Neural cell (in vitro differentiated cells): ENCODE measurements around the gene GSK3B. TPM values are rescaled to one million over a fixed set of nuclear protein-coding genes. Genes with fewer than 3 reads are reported as not detected.

Experiments
- H2AFZ ChIP-seq: fragments of 200-600, 300-800 bp; sonication (generic), shearing (Covaris generic); 2 replicates; pipeline ENCODE4 v1.6.0; 2014; ENCODE audit warnings: low read depth, mild to moderate bottlenecking, antibody characterized with exemption, low read length, moderate library complexity
- H3F3A ChIP-seq: fragments of 200-600 bp; shearing (Covaris generic); 2 replicates; pipeline ENCODE4 v1.6.1; 2016; ENCODE audit warnings: mild to moderate bottlenecking, moderate library complexity, mixed read lengths, antibody characterized with exemption, low read length; ENCODE audit not compliant: insufficient read depth, poor library complexity, severe bottlenecking
- H3K27ac ChIP-seq: fragments of 200-600, 300-800 bp; sonication (generic), shearing (Covaris generic); 2 replicates; pipeline ENCODE4 v1.5.1; 2014; ENCODE audit warnings: mild to moderate bottlenecking, low read length, moderate library complexity
- H3K27me3 ChIP-seq: fragments of 300-800, 200-600 bp; sonication (generic), shearing (Covaris generic); 2 replicates; pipeline ENCODE4 v1.6.0; 2014; ENCODE audit warnings: mild to moderate bottlenecking, low read depth, low read length, moderate library complexity; ENCODE audit not compliant: insufficient read depth
- H3K36me3 ChIP-seq: fragments of 300-800, 200-600 bp; sonication (generic), shearing (Covaris generic); 2 replicates; pipeline ENCODE4 v1.5.1; 2014; ENCODE audit warnings: mild to moderate bottlenecking, antibody characterized with exemption, low read length, moderate library complexity; ENCODE audit not compliant: insufficient read depth
- H3K4me2 ChIP-seq: fragments of 300-800, 200-600 bp; sonication (generic), shearing (Covaris generic); 2 replicates; pipeline ENCODE4 v1.6.0; 2014; ENCODE audit warnings: mild to moderate bottlenecking, low read length
- H3K4me3 ChIP-seq: fragments of 300-800, 200-600 bp; sonication (generic), shearing (Covaris generic); 2 replicates; pipeline ENCODE4 v1.5.1; 2014; ENCODE audit warnings: mild to moderate bottlenecking, low read length, moderate library complexity
- H3K79me2 ChIP-seq: fragments of 200-600 bp; shearing (Covaris generic); replicated peaks from 2 replicates; pipeline ENCODE4 v1.6.0; 2014; ENCODE audit warnings: mild to moderate bottlenecking, low read length, moderate library complexity; ENCODE audit not compliant: insufficient read depth
- H3K9ac ChIP-seq: fragments of 300-800, 200-600 bp; sonication (generic), shearing (Covaris generic); 2 replicates; pipeline ENCODE4 v1.6.1; 2016; ENCODE audit warnings: mild to moderate bottlenecking, low read length, mixed read lengths
- H3K9me2 ChIP-seq: fragments of 200-600 bp; shearing (Covaris generic); 2 replicates; pipeline ENCODE4 v1.6.1; 2016; ENCODE audit warnings: mild to moderate bottlenecking, low read length, mixed read lengths; ENCODE audit not compliant: insufficient read depth
- H3K9me3 ChIP-seq: fragments of 200-600, 300-800 bp; sonication (generic), shearing (Covaris generic); 2 replicates; pipeline ENCODE4 v1.6.1; 2016; ENCODE audit warnings: mild to moderate bottlenecking, mixed run types, low read length, moderate library complexity, mixed read lengths
- H4K20me1 ChIP-seq: fragments of 200-600 bp; shearing (Covaris generic); 2 replicates; pipeline ENCODE4 v1.6.1; 2016; ENCODE audit warnings: mild to moderate bottlenecking, mixed run types; ENCODE audit not compliant: insufficient read depth
- CTCF ChIP-seq: fragments of 450-650 bp; IDR thresholded peaks from 2 replicates; pipeline ENCODE4 v1.5.1; 2014; ENCODE audit warnings: antibody characterized with exemption, mild to moderate bottlenecking, moderate library complexity; ENCODE audit not compliant: poor library complexity, severe bottlenecking
- EP300 ChIP-seq: fragments of 450-650 bp; conservative IDR thresholded peaks from 2 replicates; pipeline ENCODE4 v1.6.1; 2014; ENCODE audit warnings: antibody characterized with exemption, mild to moderate bottlenecking, moderate library complexity; ENCODE audit not compliant: poor library complexity, severe bottlenecking
- EZH2 ChIP-seq: fragments of 200-600, 300-800 bp; shearing (Covaris generic), sonication (generic); IDR thresholded peaks from 2 replicates; pipeline ENCODE4 v1.6.1; 2014; ENCODE audit warnings: antibody characterized with exemption, low read length, borderline replicate concordance, mild to moderate bottlenecking; ENCODE audit not compliant: insufficient read depth, poor library complexity, severe bottlenecking
- MXI1 ChIP-seq: fragments of 450-650 bp; conservative IDR thresholded peaks from 2 replicates; pipeline ENCODE4 v1.6.1; 2014; ENCODE audit warnings: antibody characterized with exemption, mild to moderate bottlenecking; ENCODE audit not compliant: poor library complexity, severe bottlenecking
- POLR2AphosphoS5 ChIP-seq: IDR thresholded peaks from 2 replicates; pipeline ENCODE4 v1.6.1; 2012
- RAD21 ChIP-seq: fragments of 450-650 bp; conservative IDR thresholded peaks from 2 replicates; pipeline ENCODE4 v1.6.1; 2014; ENCODE audit warnings: antibody characterized with exemption, mild to moderate bottlenecking, moderate library complexity
- REST ChIP-seq: IDR thresholded peaks from 2 replicates; pipeline ENCODE4 v1.6.1; 2012; ENCODE audit warnings: borderline replicate concordance
- SMC3 ChIP-seq: fragments of 450-650 bp; conservative IDR thresholded peaks from 2 replicates; pipeline ENCODE4 v1.6.1; 2014; ENCODE audit warnings: antibody characterized with exemption, mild to moderate bottlenecking, moderate library complexity; ENCODE audit not compliant: poor library complexity
- TAF1 ChIP-seq: IDR thresholded peaks from 2 replicates; pipeline ENCODE4 v1.6.1; 2012; ENCODE audit warnings: low read depth
- polyA plus RNA-seq: library from polyadenylated mRNA; depleted of rRNA; stranded (reverse); fragments of >200 nt; gene quantifications from 2 replicates; pipeline ENCODE4 v1.2.3, GENCODE V29; 2014

GSK3B gene
- polyA plus RNA-seq, 1 donor from 2014 or later: 48.5 TPM

- no peak overlapping the region for H2AFZ ChIP-seq
- H3K9me2 ChIP-seq: no peaks in the 10 kb centered on the region
- H3K79me2 ChIP-seq: no peaks in the 10 kb centered on the region
- no peaks in the 10 kb centered on the region for H3K27me3 ChIP-seq
- H3K27ac ChIP-seq: no peak overlapping the region
- H3K4me3 ChIP-seq: no peak overlapping the region
- no peaks in the 10 kb centered on the region for H3K9me3 ChIP-seq
- no peaks in the 10 kb centered on the region for H3K36me3 ChIP-seq
- no peak overlapping the region for H3K9ac ChIP-seq
- H3F3A ChIP-seq: no peaks in the 10 kb centered on the region
- H4K20me1 ChIP-seq: no peaks in the 10 kb centered on the region
- TF ChIP-seq RAD21 (no peak), SMC3 (no peak), EP300 (no peak), MXI1 (no peak), EZH2 (no peak), TAF1 (no peak), POLR2AphosphoS5 (no peak), REST (no peak), CTCF (no peak)
- no peak overlapping the region for H3K4me2 ChIP-seq
Measured at GRCh38 chr3:119783255-119783654, 311.0 kb downstream of the GSK3B start.

- H3K4me3 ChIP-seq: no peak overlapping the region
- no peaks in the 10 kb centered on the region for H3K27me3 ChIP-seq
- no peak overlapping the region for H3K27ac ChIP-seq
- no peaks in the 10 kb centered on the region for H3F3A ChIP-seq
- H4K20me1 ChIP-seq: no peaks in the 10 kb centered on the region
- TF ChIP-seq RAD21: no peak
- no peak for TF ChIP-seq CTCF
- TF ChIP-seq TAF1: no peak
- TF ChIP-seq REST: no peak
- TF ChIP-seq MXI1: no peak
- TF ChIP-seq EP300: no peak
- TF ChIP-seq EZH2: no peak
- TF ChIP-seq SMC3: no peak
- no peak for TF ChIP-seq POLR2AphosphoS5
- H3K9me2 ChIP-seq: no peaks in the 10 kb centered on the region
- no peak overlapping the region for H3K9ac ChIP-seq
- no peaks in the 10 kb centered on the region for H3K79me2 ChIP-seq
- H2AFZ ChIP-seq: no peak overlapping the region
- no peaks in the 10 kb centered on the region for H3K9me3 ChIP-seq
- no peak overlapping the region for H3K4me2 ChIP-seq
- no peaks in the 10 kb centered on the region for H3K36me3 ChIP-seq
Measured at GRCh38 chr3:119782460-119782859, 311.8 kb downstream of the GSK3B start.
